Progenitor cell of endocrine pancreas (in vitro differentiated cells): ENCODE results near the gene ATG101. TPM values are rescaled to one million over a fixed set of nuclear protein-coding genes. Genes with fewer than 3 reads are reported as not detected.
"Not testable (repeated sequence)": the region's sequence is repeated elsewhere in the genome, so short reads cannot be mapped to it uniquely, and the experiment has no call there.

ENCODE experiments used
- DNase-seq: peaks from one replicate; pipeline ENCODE4 v3.0.0; 2021; ENCODE audit warnings: low spot score; ENCODE audit not compliant: unreplicated experiment
- H3K27ac Mint-ChIP-seq: 2 replicates; pipeline ENCODE4 v1.8.0; 2021; ENCODE audit warnings: mild to moderate bottlenecking, moderate library complexity, mixed read lengths
- H3K27me3 Mint-ChIP-seq: 2 replicates; pipeline ENCODE4 v1.8.0; 2021; ENCODE audit warnings: mixed read lengths
- H3K36me3 Mint-ChIP-seq: 2 replicates; pipeline ENCODE4 v1.8.0; 2022; ENCODE audit warnings: mixed read lengths; ENCODE audit not compliant: insufficient read depth
- H3K4me1 Mint-ChIP-seq: 2 replicates; pipeline ENCODE4 v1.8.0; 2021; ENCODE audit warnings: low read depth, mixed read lengths
- H3K4me3 Mint-ChIP-seq: 2 replicates; pipeline ENCODE4 v1.8.0; 2021; ENCODE audit warnings: low read depth, mild to moderate bottlenecking, moderate library complexity, mixed read lengths
- H3K9me3 Mint-ChIP-seq: 2 replicates; pipeline ENCODE4 v1.8.0; 2021; ENCODE audit warnings: low read depth, mixed read lengths
- total RNA-seq: library from RNA; stranded (reverse); gene quantifications from 2 replicates; pipeline ENCODE4 v1.2.1, GENCODE V29; 2021
- TF ChIP-seq, protein P1 (sequence below): fragments of 200-600 bp; sonication (generic); IDR thresholded peaks from one replicate; pipeline ENCODE4 v1.5.0; 2021; ENCODE audit warnings: antibody characterized with exemption, mild to moderate bottlenecking; ENCODE audit not compliant: unreplicated experiment

ATG101 gene
- total RNA-seq, 1 donor from 2014 or later: 23.5 TPM

DNA sequence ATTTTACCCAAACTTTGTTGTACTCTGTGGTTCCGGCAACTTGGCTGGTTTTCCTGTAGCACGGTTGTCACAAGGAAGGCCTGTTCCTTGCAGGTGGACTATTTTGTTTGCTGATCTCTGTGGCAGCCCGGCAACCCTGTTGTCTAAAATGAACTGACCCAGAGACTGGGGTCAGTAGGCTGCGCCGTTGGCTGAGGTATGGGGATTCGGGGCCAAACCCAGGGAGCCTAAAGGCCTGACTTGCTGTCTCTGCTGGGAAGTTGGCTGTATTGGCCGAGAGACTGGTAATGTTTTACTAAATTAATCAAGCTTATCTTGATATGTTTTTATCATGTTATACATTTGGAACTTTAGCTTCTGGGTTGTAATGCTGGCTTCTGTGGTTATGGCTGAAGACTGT, 23.6 kb downstream of the ATG101 start:
- H3K4me1 Mint-ChIP-seq: peaks cover 11% of the 10 kb centered on the region
- peaks cover 4% of the 10 kb centered on the region for H3K9me3 Mint-ChIP-seq
- TF ChIP-seq, protein P1, sequence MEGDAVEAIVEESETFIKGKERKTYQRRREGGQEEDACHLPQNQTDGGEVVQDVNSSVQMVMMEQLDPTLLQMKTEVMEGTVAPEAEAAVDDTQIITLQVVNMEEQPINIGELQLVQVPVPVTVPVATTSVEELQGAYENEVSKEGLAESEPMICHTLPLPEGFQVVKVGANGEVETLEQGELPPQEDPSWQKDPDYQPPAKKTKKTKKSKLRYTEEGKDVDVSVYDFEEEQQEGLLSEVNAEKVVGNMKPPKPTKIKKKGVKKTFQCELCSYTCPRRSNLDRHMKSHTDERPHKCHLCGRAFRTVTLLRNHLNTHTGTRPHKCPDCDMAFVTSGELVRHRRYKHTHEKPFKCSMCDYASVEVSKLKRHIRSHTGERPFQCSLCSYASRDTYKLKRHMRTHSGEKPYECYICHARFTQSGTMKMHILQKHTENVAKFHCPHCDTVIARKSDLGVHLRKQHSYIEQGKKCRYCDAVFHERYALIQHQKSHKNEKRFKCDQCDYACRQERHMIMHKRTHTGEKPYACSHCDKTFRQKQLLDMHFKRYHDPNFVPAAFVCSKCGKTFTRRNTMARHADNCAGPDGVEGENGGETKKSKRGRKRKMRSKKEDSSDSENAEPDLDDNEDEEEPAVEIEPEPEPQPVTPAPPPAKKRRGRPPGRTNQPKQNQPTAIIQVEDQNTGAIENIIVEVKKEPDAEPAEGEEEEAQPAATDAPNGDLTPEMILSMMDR: no peak
- peaks cover 30% of the 10 kb centered on the region for H3K27me3 Mint-ChIP-seq
- H3K27ac Mint-ChIP-seq: peak overlapping the region; percentile 77
- no peaks in the 10 kb centered on the region for H3K36me3 Mint-ChIP-seq
- no peak for DNase-seq
- no peak overlapping the region for H3K4me3 Mint-ChIP-seq

DNA sequence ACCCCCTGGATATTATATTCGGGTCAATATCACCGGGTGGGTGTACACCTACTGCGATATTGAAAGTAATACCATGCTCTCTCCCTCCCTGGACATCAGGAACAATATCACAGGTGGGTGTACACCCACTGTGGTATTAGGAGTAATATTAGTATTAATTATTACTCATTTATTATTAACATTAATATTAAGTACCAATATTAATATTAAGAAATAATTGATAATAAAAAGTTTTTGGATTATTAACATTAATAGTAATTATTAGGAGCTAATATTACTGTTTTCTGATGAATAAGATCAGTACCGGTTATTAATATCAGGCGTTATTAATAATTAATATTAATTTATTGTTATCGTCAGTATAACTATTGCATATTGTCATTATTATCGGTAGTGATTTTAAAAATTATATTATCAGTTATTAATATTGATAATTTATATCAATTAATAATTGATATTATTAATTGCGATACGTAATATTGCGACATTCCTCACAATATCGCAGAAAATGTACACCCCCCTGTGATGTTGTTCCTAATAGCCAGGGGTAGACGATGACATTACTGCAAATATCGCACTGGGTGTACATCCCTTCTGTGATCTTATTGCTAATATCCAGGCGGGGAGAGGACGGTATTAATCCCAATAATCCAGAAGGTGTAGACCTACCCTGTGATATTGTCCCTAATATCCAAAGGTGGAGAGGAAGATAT, 26.7 kb downstream of the ATG101 start:
- no peak for DNase-seq
- no peak overlapping the region for H3K27ac Mint-ChIP-seq
- H3K36me3 Mint-ChIP-seq: no peaks in the 10 kb centered on the region
- peaks cover 4% of the 10 kb centered on the region for H3K9me3 Mint-ChIP-seq
- H3K4me1 Mint-ChIP-seq: peaks cover 11% of the 10 kb centered on the region
- peaks cover 29% of the 10 kb centered on the region for H3K27me3 Mint-ChIP-seq
- no peak overlapping the region for H3K4me3 Mint-ChIP-seq
- TF ChIP-seq, protein P1: no peak

DNA sequence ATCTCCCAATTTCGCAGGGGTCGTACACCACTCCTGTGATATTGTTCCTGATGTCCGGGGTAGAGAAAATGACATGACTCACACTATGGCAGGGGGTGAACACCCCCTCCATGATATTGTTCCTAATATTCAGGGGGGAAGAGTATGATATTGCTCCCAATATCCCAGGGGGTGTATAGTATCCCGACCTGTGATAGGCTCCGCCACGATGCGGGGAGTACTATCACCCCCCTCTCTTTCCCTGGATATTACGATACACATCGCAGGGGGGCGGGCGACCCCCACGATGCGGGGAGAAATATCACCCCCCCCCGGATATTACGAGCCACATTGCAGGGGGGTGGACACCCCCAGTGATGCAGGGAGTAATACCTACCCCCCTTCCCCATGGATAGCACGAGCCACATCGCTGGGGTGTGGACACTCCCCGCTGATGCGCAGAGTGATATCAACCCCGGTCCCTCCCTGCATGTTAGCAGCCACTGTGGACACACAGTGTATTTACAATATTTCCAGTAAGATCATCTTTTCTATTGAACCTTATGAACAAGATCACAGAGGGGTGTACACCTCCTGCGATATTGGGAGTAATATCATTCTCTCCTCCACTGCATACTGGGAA, 27.4 kb downstream of the ATG101 start:
- Mint-ChIP-seq H3K9me3 (peaks cover 4% of the 10 kb centered on the region), H3K36me3 (no peaks in the 10 kb centered on the region), H3K4me3 (no peak overlapping the region), H3K27ac (no peak overlapping the region), H3K27me3 (peaks cover 30% of the 10 kb centered on the region), H3K4me1 (peaks cover 9% of the 10 kb centered on the region)
- TF ChIP-seq, protein P1: no peak
- no peak for DNase-seq

GRCh38 chr12:52104431-52105089, 34.8 kb downstream of the ATG101 start:
- H3K27ac Mint-ChIP-seq, H3K4me3 Mint-ChIP-seq, H3K36me3 Mint-ChIP-seq, H3K9me3 Mint-ChIP-seq, DNase-seq: not testable (repeated sequence)
- H3K4me1 Mint-ChIP-seq: peaks cover 20% of the 10 kb centered on the region
- H3K27me3 Mint-ChIP-seq: peaks cover 38% of the 10 kb centered on the region

DNA sequence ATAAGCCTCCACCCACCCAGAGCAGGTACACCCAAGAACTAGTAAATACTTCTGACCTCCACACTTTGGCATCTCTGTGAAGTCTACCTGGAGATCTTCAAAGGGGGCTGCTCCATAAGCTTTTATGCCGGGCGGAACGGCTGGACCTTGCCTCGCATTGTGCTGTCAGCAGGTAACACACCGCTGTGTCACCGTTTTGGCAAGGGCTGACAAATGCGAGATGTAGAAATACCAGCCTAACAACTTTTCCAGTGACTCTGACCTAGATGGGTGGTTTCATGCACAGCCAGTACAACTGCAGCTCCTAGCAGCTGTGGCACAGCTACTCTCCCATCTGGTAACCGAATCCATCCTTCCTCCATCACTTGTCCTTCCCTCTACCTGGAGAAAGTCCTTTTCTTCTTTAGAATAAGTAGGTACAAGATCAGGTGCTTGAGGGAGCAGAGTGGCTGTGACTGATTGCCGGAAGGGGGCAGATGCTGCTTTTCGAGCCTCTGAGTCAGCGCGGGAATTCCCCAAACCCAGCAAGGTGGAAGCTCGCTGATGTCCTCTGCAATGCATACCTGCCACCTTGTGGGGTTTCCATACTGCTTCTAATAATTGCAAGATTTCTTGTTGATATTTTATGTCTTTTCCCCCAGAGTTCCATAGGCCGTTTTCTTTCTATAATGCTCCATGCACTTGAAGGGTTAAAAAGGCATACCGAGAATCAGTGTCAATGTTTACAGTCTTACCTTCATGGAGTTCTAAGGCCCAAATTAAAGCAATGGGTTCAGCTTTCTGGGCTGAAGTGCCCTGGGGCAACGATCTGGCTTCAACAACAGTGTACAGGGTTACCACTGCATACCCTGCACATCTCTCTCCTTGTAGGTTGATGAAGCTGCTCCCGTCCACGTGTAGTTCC, 46.7 kb downstream of the ATG101 start:
- not testable (repeated sequence) for H3K4me3 Mint-ChIP-seq, DNase-seq, H3K9me3 Mint-ChIP-seq, H3K36me3 Mint-ChIP-seq, H3K27me3 Mint-ChIP-seq
- Mint-ChIP-seq H3K27ac (peak overlapping the region; percentile 89), H3K4me1 (peaks cover 25% of the 10 kb centered on the region)
- TF ChIP-seq, protein P1: peak; percentile 28

DNA sequence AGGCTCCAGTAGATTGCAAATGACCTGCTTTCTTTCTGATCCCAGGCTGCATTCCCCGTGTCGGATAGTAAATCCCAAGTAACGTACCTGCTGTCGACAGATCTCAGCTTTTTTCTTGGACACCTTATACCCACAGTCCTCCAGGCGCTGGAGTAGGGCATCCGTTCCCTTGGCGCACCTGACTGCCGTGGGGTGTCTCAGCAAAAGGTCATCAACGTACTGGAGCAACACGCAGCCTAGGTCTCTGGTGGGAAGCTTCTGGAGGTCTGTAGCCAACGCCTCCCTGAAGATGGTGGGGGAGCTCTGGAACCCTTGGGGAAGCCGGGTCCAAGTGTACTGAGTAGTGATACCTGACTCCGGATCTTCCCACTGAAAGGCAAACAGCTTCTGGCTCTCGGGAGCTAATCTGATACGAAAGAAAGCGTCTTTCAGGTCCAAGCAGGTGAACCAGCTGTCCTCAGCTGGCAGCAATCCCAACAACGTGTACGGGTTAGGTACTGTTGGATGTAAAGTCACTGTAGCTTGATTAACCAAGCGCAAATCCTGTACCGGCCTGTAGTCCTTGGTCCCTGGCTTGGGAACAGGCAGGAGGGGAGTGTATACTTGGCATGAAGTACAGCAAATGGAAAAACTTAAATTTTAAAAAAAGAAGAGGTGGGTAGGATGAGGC, 48.2 kb downstream of the ATG101 start:
- H3K27ac Mint-ChIP-seq, H3K36me3 Mint-ChIP-seq, H3K9me3 Mint-ChIP-seq, DNase-seq, H3K4me3 Mint-ChIP-seq: not testable (repeated sequence)
- Mint-ChIP-seq H3K4me1 (peaks cover 25% of the 10 kb centered on the region), H3K27me3 (peaks cover 12% of the 10 kb centered on the region)
